Fibroblast of lung (primary cell): ENCODE results near the gene NECAB3.

Experiments used
- EZH2 ChIP-seq: IDR thresholded peaks from 2 replicates; pipeline ENCODE4 v1.5.1; 2012; ENCODE audit warnings: low read length, control low read depth, mild to moderate bottlenecking; ENCODE audit errors: missing control alignments
- TF ChIP-seq, protein P1 (sequence below), 2 donors: IDR thresholded peaks in 1 of 2; conservative IDR thresholded peaks in 1 of 2; 1 replicate in 1 of 2; 2 replicates in 1 of 2; pipeline ENCODE4 v1.5.1; 2011 to 2012; ENCODE audit warnings: low read length in 2 of 2, control low read depth in 1 of 2, inconsistent platforms in 1 of 2, low read depth in 1 of 2, mild to moderate bottlenecking in 1 of 2

DNA sequence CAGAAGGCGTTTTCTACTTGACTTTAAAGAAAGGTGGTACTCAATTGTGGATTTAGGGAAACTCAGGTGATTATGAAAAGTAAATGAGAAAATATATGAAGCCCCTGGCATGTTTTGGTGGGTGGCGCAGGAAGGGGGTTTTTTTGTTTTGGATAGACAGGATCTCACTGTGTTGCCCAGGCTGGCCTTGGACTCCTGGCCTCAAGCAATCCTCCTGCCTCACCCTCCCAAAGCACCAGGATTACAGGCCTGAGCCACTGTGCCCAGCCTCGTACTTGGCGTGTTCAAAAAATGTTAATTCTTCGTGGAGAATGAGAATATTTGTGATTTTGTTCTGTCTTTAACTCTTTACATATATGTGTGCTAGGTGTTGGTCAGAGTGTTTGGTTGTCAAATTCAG is 44.2 kb downstream of the NECAB3 start:
- TF ChIP-seq, protein P1, sequence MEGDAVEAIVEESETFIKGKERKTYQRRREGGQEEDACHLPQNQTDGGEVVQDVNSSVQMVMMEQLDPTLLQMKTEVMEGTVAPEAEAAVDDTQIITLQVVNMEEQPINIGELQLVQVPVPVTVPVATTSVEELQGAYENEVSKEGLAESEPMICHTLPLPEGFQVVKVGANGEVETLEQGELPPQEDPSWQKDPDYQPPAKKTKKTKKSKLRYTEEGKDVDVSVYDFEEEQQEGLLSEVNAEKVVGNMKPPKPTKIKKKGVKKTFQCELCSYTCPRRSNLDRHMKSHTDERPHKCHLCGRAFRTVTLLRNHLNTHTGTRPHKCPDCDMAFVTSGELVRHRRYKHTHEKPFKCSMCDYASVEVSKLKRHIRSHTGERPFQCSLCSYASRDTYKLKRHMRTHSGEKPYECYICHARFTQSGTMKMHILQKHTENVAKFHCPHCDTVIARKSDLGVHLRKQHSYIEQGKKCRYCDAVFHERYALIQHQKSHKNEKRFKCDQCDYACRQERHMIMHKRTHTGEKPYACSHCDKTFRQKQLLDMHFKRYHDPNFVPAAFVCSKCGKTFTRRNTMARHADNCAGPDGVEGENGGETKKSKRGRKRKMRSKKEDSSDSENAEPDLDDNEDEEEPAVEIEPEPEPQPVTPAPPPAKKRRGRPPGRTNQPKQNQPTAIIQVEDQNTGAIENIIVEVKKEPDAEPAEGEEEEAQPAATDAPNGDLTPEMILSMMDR (conservative IDR thresholded peaks at IDR 0.05 in 1 of 2, IDR thresholded peaks at IDR 0.05 in 1 of 2; ENCODE audit: low read depth in 1 of 2, low read length in 2 of 2) = no peak
- no peak for TF ChIP-seq EZH2
